ENCODE results near the gene CCHCR1.

DNA sequence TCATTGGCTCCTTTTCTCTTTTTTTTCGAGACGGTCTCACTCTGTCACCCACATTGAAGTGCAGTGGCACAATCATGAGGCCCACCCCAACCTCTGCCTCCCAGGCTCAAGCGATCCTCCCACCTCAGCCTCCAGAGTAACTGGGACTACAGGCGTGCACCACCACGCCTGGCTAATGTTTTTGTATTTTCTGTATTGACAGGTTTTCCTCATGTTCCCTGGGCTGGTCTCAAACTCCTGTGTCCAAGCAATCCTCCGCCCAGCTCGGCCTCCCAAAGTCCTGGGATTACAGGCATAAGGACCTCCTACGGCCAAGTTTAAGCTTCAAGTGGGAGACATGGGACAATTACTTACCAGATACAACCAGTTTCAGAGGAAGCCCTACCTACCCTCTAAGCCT lies 22.3 kb upstream of the CCHCR1 start:
- TF ChIP-seq, protein P1, sequence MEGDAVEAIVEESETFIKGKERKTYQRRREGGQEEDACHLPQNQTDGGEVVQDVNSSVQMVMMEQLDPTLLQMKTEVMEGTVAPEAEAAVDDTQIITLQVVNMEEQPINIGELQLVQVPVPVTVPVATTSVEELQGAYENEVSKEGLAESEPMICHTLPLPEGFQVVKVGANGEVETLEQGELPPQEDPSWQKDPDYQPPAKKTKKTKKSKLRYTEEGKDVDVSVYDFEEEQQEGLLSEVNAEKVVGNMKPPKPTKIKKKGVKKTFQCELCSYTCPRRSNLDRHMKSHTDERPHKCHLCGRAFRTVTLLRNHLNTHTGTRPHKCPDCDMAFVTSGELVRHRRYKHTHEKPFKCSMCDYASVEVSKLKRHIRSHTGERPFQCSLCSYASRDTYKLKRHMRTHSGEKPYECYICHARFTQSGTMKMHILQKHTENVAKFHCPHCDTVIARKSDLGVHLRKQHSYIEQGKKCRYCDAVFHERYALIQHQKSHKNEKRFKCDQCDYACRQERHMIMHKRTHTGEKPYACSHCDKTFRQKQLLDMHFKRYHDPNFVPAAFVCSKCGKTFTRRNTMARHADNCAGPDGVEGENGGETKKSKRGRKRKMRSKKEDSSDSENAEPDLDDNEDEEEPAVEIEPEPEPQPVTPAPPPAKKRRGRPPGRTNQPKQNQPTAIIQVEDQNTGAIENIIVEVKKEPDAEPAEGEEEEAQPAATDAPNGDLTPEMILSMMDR (conservative IDR thresholded peaks at IDR 0.05; ENCODE audit: low read depth in 2 of 2) = no peak
- TF ChIP-seq JUNB (IDR thresholded peaks at IDR 0.05; ENCODE audit: unreplicated experiment) = no peak
- TF ChIP-seq EZH2 (IDR thresholded peaks at IDR 0.05; ENCODE audit: low read depth, unreplicated experiment) = no peak
- TF ChIP-seq ZNF114 (CRISPR knock-in tag; IDR thresholded peaks at IDR 0.05) = no peak
- TF ChIP-seq POLR2AphosphoS5 (IDR thresholded peaks at IDR 0.05; ENCODE audit: low read depth) = no peak
- no peak for TF ChIP-seq ZNF331 (CRISPR knock-in tag; IDR thresholded peaks at IDR 0.05; ENCODE audit: low read depth)
- TF ChIP-seq CREB1 (CRISPR knock-in tag; IDR thresholded peaks at IDR 0.05; ENCODE audit: low read depth) = no peak
- no peak for TF ChIP-seq EZH2phosphoT487 (IDR thresholded peaks at IDR 0.05; ENCODE audit: unreplicated experiment)
- TF ChIP-seq, protein P2, sequence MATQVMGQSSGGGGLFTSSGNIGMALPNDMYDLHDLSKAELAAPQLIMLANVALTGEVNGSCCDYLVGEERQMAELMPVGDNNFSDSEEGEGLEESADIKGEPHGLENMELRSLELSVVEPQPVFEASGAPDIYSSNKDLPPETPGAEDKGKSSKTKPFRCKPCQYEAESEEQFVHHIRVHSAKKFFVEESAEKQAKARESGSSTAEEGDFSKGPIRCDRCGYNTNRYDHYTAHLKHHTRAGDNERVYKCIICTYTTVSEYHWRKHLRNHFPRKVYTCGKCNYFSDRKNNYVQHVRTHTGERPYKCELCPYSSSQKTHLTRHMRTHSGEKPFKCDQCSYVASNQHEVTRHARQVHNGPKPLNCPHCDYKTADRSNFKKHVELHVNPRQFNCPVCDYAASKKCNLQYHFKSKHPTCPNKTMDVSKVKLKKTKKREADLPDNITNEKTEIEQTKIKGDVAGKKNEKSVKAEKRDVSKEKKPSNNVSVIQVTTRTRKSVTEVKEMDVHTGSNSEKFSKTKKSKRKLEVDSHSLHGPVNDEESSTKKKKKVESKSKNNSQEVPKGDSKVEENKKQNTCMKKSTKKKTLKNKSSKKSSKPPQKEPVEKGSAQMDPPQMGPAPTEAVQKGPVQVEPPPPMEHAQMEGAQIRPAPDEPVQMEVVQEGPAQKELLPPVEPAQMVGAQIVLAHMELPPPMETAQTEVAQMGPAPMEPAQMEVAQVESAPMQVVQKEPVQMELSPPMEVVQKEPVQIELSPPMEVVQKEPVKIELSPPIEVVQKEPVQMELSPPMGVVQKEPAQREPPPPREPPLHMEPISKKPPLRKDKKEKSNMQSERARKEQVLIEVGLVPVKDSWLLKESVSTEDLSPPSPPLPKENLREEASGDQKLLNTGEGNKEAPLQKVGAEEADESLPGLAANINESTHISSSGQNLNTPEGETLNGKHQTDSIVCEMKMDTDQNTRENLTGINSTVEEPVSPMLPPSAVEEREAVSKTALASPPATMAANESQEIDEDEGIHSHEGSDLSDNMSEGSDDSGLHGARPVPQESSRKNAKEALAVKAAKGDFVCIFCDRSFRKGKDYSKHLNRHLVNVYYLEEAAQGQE (IDR thresholded peaks at IDR 0.05; ENCODE audit: unreplicated experiment) = no peak
- TF ChIP-seq NANOG (IDR thresholded peaks at IDR 0.05; ENCODE audit: borderline replicate concordance) = no peak
- TF ChIP-seq STAT1 (IDR thresholded peaks at IDR 0.05; ENCODE audit: unreplicated experiment) = no peak
- TF ChIP-seq ETS1 (IDR thresholded peaks at IDR 0.05) = no peak
- TF ChIP-seq, protein P3, sequence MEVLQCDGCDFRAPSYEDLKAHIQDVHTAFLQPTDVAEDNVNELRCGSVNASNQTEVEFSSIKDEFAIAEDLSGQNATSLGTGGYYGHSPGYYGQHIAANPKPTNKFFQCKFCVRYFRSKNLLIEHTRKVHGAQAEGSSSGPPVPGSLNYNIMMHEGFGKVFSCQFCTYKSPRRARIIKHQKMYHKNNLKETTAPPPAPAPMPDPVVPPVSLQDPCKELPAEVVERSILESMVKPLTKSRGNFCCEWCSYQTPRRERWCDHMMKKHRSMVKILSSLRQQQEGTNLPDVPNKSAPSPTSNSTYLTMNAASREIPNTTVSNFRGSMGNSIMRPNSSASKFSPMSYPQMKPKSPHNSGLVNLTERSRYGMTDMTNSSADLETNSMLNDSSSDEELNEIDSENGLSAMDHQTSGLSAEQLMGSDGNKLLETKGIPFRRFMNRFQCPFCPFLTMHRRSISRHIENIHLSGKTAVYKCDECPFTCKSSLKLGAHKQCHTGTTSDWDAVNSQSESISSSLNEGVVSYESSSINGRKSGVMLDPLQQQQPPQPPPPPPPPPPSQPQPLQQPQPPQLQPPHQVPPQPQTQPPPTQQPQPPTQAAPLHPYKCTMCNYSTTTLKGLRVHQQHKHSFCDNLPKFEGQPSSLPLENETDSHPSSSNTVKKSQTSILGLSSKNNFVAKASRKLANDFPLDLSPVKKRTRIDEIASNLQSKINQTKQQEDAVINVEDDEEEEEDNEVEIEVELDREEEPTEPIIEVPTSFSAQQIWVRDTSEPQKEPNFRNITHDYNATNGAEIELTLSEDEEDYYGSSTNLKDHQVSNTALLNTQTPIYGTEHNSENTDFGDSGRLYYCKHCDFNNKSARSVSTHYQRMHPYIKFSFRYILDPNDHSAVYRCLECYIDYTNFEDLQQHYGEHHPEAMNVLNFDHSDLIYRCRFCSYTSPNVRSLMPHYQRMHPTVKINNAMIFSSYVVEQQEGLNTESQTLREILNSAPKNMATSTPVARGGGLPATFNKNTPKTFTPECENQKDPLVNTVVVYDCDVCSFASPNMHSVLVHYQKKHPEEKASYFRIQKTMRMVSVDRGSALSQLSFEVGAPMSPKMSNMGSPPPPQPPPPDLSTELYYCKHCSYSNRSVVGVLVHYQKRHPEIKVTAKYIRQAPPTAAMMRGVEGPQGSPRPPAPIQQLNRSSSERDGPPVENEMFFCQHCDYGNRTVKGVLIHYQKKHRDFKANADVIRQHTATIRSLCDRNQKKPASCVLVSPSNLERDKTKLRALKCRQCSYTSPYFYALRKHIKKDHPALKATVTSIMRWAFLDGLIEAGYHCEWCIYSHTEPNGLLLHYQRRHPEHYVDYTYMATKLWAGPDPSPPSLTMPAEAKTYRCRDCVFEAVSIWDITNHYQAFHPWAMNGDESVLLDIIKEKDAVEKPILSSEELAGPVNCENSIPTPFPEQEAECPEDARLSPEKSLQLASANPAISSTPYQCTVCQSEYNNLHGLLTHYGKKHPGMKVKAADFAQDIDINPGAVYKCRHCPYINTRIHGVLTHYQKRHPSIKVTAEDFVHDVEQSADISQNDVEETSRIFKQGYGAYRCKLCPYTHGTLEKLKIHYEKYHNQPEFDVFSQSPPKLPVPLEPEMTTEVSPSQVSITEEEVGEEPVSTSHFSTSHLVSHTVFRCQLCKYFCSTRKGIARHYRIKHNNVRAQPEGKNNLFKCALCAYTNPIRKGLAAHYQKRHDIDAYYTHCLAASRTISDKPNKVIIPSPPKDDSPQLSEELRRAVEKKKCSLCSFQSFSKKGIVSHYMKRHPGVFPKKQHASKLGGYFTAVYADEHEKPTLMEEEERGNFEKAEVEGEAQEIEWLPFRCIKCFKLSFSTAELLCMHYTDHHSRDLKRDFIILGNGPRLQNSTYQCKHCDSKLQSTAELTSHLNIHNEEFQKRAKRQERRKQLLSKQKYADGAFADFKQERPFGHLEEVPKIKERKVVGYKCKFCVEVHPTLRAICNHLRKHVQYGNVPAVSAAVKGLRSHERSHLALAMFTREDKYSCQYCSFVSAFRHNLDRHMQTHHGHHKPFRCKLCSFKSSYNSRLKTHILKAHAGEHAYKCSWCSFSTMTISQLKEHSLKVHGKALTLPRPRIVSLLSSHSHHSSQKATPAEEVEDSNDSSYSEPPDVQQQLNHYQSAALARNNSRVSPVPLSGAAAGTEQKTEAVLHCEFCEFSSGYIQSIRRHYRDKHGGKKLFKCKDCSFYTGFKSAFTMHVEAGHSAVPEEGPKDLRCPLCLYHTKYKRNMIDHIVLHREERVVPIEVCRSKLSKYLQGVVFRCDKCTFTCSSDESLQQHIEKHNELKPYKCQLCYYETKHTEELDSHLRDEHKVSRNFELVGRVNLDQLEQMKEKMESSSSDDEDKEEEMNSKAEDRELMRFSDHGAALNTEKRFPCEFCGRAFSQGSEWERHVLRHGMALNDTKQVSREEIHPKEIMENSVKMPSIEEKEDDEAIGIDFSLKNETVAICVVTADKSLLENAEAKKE (CRISPR knock-in tag; IDR thresholded peaks at IDR 0.05) = no peak
